Left lung (tissue), 10 donors: ENCODE results near the gene RPTOR. TPM values are rescaled to one million over a fixed set of nuclear protein-coding genes. Genes with fewer than 3 reads are reported as not detected.

Experiments
- ATAC-seq: fragments of 200-7000 bp; cut with Tn5 transposase; one replicate; pipeline ENCODE4 v1.9.1; 2020; ENCODE audit warnings: moderate library complexity
- DNase-seq, 4 donors: peaks; one replicate each; pipeline ENCODE4 v3.0.0-alpha.2; 2013 to 2020
- H3K27ac ChIP-seq, 2 donors: fragments of 200-600 bp; sonication (generic) in 1 of 2; one replicate each; pipeline versions ENCODE4 v1.5.0 to v1.8.0; 2020 to 2021
- H3K27me3 ChIP-seq, 2 donors: fragments of 200-600 bp; sonication (generic) in 1 of 2; one replicate each; pipeline versions ENCODE4 v1.5.0 to v1.8.0; 2020 to 2021
- H3K36me3 ChIP-seq, 2 donors: fragments of 200-600 bp; sonication (generic) in 1 of 2; one replicate each; pipeline versions ENCODE4 v1.5.0 to v1.8.0; 2020 to 2021
- H3K4me1 ChIP-seq, 2 donors: fragments of 200-600 bp; one replicate each; pipeline ENCODE4 v1.8.0; 2021
- H3K4me3 ChIP-seq, 2 donors: fragments of 200-600 bp; sonication (generic) in 1 of 2; one replicate each; pipeline versions ENCODE4 v1.5.0 to v1.8.0; 2020 to 2021; ENCODE audit warnings: mild to moderate bottlenecking in 1 of 2
- H3K9me3 ChIP-seq, 2 donors: fragments of 200-600 bp; sonication (generic) in 1 of 2; one replicate each; pipeline versions ENCODE4 v1.5.0 to v1.8.0; 2020 to 2021
- intact Hi-C, 2 donors: fragments of 100-400 bp; cut with DNase I; formaldehyde crosslinking; loops; one replicate each; pipeline versions ENCODE4 v1.11.2 to v1.14.2; 2022
- polyA plus RNA-seq, 6 donors: library from polyadenylated mRNA; unstranded; fragments of 120-200 nt; gene quantifications; one replicate each; pipeline ENCODE4 v1.2.1, GENCODE V29; 2013; ENCODE audit not compliant: insufficient read length in 6 of 6
- total RNA-seq, 2 donors: library from RNA; stranded (reverse); fragmentation: NEBNext Ultra II Directional; extraction: Animal tissue kit (Norgen Biotek cat#: 25700); gene quantifications; one replicate each; pipeline ENCODE4 v1.2.1, GENCODE V29; 2021
- TF ChIP-seq, protein P1 (sequence below), 2 donors: fragments of 200-600 bp; sonication (generic) in 1 of 2; IDR thresholded peaks; one replicate each; pipeline versions ENCODE4 v1.5.0 to v1.8.0; 2021; ENCODE audit warnings: antibody characterized with exemption in 2 of 2
- donor health status: DM: no; HTN: yes; CAD: no.
- donor health status: DM: no; HTN: no; CAD: no.

The RPTOR gene
- total and polyA plus RNA-seq, 8 donors = 14.2 to 39.2 (median 20.7) TPM

DNA sequence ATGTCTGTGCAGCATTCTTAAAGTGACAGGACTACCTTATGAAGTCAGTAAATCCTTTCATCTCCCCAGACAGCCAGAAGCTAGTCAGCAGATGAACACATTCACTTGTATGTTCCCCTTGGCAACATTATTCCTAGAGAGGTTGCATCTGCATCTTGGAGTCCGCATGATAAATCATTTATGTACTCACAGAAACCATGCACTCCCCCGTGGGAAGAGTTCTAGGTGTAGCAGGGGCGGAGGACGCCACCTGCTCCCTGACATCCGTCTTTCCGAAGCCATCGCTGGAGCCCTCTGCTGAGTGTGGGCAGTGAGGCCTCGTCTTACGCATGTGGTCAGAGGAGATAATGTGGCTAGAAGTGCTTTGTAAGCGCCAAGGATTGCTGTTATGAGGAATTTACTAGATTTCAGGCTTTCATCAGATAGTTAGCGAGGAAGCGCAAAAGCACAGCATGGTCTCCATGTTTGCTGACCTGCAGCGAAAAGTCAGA is 144.5 kb downstream of the RPTOR start:
- Histone ChIP-seq H3K9me3 (no peaks in the 10 kb centered on the region), H3K27me3 (no peaks in the 10 kb centered on the region), H3K4me3 (no peak overlapping the region), H3K4me1 (peaks cover 0 to 4% of the 10 kb centered on the region in 2 donors), H3K36me3 (no peaks in the 10 kb centered on the region), H3K27ac (no peak overlapping the region)
- TF ChIP-seq, protein P1, sequence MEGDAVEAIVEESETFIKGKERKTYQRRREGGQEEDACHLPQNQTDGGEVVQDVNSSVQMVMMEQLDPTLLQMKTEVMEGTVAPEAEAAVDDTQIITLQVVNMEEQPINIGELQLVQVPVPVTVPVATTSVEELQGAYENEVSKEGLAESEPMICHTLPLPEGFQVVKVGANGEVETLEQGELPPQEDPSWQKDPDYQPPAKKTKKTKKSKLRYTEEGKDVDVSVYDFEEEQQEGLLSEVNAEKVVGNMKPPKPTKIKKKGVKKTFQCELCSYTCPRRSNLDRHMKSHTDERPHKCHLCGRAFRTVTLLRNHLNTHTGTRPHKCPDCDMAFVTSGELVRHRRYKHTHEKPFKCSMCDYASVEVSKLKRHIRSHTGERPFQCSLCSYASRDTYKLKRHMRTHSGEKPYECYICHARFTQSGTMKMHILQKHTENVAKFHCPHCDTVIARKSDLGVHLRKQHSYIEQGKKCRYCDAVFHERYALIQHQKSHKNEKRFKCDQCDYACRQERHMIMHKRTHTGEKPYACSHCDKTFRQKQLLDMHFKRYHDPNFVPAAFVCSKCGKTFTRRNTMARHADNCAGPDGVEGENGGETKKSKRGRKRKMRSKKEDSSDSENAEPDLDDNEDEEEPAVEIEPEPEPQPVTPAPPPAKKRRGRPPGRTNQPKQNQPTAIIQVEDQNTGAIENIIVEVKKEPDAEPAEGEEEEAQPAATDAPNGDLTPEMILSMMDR (IDR thresholded peaks at IDR 0.05) = no peak
- intact Hi-C loops = no loop called here
- DNase-seq (no peak), ATAC-seq (no peak)

DNA sequence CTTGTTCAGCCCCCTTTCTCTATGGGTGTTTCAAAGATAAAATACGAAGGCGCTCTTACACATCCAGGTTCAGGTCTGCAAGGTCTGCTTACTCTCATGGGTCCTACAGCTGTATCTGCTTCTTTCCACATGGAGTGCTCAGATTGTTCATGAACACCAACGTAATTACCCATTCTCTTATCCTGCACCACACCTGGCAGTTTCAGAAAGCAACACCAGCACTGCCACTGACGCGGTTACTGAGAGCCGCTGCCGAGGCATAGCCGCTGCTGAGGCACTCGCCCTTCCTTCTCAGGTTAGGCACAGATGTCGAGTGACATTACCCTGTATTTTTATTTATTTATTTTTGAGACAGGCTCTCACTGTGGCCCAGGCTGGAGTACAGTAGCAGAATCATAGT is 147.1 kb downstream of the RPTOR start:
- TF ChIP-seq, protein P1 (IDR thresholded peaks at IDR 0.05) = no peak
- ATAC-seq (no peak), DNase-seq (no peak)
- H3K9me3 ChIP-seq = no peaks in the 10 kb centered on the region
- intact Hi-C loops = no loop called here
- H3K4me3 ChIP-seq = no peak overlapping the region
- H3K36me3 ChIP-seq = no peaks in the 10 kb centered on the region
- H3K27ac ChIP-seq = no peak overlapping the region
- H3K27me3 ChIP-seq = no peaks in the 10 kb centered on the region
- no peaks in the 10 kb centered on the region for H3K4me1 ChIP-seq

DNA sequence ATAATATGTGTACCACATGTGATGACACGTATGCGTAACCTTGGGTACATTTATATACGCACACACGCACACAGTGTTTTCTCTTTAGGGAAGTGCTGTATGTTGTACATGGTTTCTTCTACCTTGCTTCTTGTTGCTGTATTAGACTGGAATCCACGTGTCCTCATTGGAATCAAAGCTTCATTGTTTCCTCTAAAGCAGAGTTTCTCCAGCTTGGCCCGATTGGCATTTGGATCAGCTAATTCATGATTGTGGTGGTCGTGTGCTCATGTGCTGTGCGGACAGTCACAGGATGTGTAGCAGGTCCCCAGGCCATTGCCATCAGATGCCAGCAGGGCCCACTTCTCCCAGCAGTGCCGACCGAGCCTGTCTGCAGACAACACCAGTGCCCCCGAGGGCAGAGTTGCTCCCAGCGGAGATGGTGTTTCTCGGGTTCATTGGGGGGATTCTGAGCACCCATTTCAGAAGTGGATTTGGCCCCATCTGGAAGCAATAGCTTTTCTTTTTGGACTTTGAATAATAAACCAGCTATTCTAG is 148.4 kb downstream of the RPTOR start:
- Histone ChIP-seq H3K9me3 (no peaks in the 10 kb centered on the region), H3K36me3 (no peaks in the 10 kb centered on the region), H3K4me1 (no peaks in the 10 kb centered on the region), H3K4me3 (no peak overlapping the region), H3K27ac (no peak overlapping the region), H3K27me3 (no peaks in the 10 kb centered on the region)
- intact Hi-C loops = no loop called here
- ATAC-seq (no peak), DNase-seq (peak in 1 of 4 donors; percentile 53)
- TF ChIP-seq, protein P1 (IDR thresholded peaks at IDR 0.05) = no peak

DNA sequence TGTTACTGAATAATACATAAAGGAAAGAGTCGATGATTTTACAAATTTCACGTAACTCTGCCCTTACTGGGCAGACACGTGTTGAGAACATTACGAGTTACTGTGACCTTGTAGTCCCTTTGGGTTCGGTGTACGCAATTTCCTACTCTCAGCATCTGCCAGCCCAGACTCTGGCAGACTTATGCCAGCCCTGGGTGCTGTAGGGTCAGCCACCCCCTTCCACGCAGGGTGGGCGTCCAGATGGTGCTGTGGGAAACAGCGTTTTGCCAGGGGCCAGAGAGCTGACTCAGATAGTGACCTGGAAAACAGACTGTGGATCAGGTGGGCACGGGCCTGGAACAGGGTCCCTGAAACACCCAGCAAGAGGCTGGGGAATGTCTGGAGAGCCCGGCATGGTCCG is 148.9 kb downstream of the RPTOR start:
- intact Hi-C loops = no loop called here
- no peaks in the 10 kb centered on the region for H3K4me1 ChIP-seq
- H3K27me3 ChIP-seq = no peaks in the 10 kb centered on the region
- TF ChIP-seq, protein P1 (IDR thresholded peaks at IDR 0.05) = no peak
- no peaks in the 10 kb centered on the region for H3K36me3 ChIP-seq
- no peak for DNase-seq
- H3K4me3 ChIP-seq = no peak overlapping the region
- no peaks in the 10 kb centered on the region for H3K9me3 ChIP-seq
- no peak for ATAC-seq
- no peak overlapping the region for H3K27ac ChIP-seq

DNA sequence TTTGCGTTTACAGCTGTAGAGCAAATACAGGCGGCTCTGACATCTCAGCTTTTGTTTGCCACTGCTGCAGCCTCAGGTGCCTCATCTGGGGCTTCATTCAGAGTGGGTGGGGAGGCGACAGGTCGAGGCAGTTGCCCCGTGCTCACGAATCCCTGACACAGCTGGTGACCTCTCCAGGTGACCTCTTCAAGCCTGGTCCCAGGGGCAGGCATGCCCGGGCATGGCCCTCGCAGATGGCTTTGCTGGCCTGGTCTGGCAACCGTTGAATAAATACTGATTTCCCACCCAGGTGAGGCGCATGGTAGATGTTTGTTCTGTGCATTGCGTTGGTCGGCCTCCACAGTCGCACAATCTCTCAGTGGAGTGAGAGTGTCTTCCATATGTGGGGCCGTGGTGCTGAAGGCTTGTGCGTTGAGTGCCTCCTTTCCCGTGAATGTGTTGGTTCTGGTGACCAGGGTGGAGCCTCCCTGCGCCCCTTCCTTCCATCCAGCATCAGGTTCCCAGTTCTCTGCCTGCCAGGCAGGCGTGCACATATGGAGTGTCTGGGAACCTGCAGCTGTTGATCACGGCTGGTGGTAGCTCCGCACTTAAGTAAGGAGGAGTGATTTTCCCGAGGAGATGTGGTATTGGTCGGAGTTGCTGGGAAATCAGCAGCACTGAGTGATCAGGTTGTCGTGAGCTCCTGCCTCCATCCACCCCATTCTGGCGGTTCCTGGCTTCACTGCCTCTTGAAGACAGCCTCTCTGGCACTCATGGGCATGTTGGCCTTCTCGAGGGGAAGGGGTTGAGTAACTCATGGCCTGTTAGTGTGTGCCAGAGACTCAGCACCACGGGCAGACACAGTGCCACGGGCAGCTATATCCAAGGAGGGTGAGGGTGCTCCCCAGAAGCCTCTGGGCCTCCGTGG is 149.7 kb downstream of the RPTOR start:
- Histone ChIP-seq H3K4me3 (no peak overlapping the region), H3K27ac (no peak overlapping the region), H3K4me1 (no peaks in the 10 kb centered on the region), H3K27me3 (no peaks in the 10 kb centered on the region), H3K36me3 (no peaks in the 10 kb centered on the region), H3K9me3 (no peaks in the 10 kb centered on the region)
- TF ChIP-seq, protein P1 (IDR thresholded peaks at IDR 0.05) = no peak
- intact Hi-C loops = no loop called here
- ATAC-seq (no peak), DNase-seq (no peak)
